Panc1 (cell line): ENCODE measurements around the gene ARF4. TPM values are rescaled to one million over a fixed set of nuclear protein-coding genes. Genes with fewer than 3 reads are reported as not detected.

Source experiments
- total RNA-seq: library from RNA; stranded (reverse); gene quantifications from one replicate; pipeline ENCODE4 v1.2.1, GENCODE V29; 2021; ENCODE audit not compliant: unreplicated experiment

The ARF4 gene
- total RNA-seq, 1 experiment from 2014 or later: 126 TPM

Other genes starting within 250 kb of the ARF4 start
- gene DNAH12, start 53.0 kb downstream of the ARF4 start, total RNA-seq: 0.21 TPM
- 22.8 TPM for gene PDE12, start 41.1 kb downstream of the ARF4 start, total RNA-seq
- 18.1 TPM for gene DENND6A, start 95.7 kb upstream of the ARF4 start, total RNA-seq
- gene SLMAP, start 159.0 kb upstream of the ARF4 start, total RNA-seq: 49.2 TPM